ENCODE data around the gene SPC24.

The SPC24 gene

DNA sequence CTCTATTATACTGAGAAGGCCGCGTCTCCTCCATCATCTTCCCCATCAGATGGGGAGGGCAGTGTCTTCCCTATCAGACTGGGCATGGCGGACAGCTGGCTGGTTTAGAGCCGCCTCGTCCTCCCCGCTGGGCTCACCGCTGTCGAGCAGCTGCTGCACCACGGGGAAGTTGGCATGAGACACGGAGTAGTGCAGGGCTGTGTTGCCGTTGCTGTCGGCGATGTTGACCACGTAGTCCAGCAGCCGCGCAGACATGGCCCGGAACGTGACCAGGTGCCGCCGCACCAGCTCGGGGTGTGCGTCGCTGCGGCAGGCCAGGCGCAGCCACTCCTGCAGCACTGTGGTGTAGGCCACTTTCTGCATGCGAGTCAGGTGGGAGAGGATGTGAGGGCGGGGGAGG lies 18.8 kb upstream of the SPC24 start:
- H3K27me3 ChIP-seq (ENCODE audit: control insufficient read depth, insufficient read depth, low read length) = no peaks in the 10 kb centered on the region
- H3K4me1 ChIP-seq = no peaks in the 10 kb centered on the region
- H3K4me2 ChIP-seq (ENCODE audit: low read length) = no peak overlapping the region
- H2AFZ ChIP-seq = no peak overlapping the region
- no peaks in the 10 kb centered on the region for H3K9me3 ChIP-seq (ENCODE audit: control insufficient read depth, low read length)
- no peak overlapping the region for H3K9ac ChIP-seq
- no peak overlapping the region for H3K27ac ChIP-seq
- no peak for TF ChIP-seq CTCF (IDR thresholded peaks at IDR 0.05)
- no peaks in the 10 kb centered on the region for H3K36me3 ChIP-seq (ENCODE audit: control insufficient read depth, insufficient read depth, low read length)
- H3K79me2 ChIP-seq = no peaks in the 10 kb centered on the region
- no peak overlapping the region for H3K4me3 ChIP-seq (ENCODE audit: low read depth, low read length)

- H3K4me1 ChIP-seq = no peaks in the 10 kb centered on the region
- no peak overlapping the region for H3K27ac ChIP-seq
- no peak overlapping the region for H3K9ac ChIP-seq
- H3K27me3 ChIP-seq (ENCODE audit: control insufficient read depth, insufficient read depth, low read length) = no peaks in the 10 kb centered on the region
- no peak overlapping the region for H3K4me3 ChIP-seq (ENCODE audit: low read depth, low read length)
- H2AFZ ChIP-seq = no peak overlapping the region
- H3K79me2 ChIP-seq = no peaks in the 10 kb centered on the region
- no peaks in the 10 kb centered on the region for H3K36me3 ChIP-seq (ENCODE audit: control insufficient read depth, insufficient read depth, low read length)
- H3K9me3 ChIP-seq (ENCODE audit: control insufficient read depth, low read length) = no peaks in the 10 kb centered on the region
- no peak overlapping the region for H3K4me2 ChIP-seq (ENCODE audit: low read length)
- no peak for TF ChIP-seq CTCF (IDR thresholded peaks at IDR 0.05)
These were observed 18.1 kb upstream of the SPC24 start for GRCh38 chr19:11173516-11174155.

DNA sequence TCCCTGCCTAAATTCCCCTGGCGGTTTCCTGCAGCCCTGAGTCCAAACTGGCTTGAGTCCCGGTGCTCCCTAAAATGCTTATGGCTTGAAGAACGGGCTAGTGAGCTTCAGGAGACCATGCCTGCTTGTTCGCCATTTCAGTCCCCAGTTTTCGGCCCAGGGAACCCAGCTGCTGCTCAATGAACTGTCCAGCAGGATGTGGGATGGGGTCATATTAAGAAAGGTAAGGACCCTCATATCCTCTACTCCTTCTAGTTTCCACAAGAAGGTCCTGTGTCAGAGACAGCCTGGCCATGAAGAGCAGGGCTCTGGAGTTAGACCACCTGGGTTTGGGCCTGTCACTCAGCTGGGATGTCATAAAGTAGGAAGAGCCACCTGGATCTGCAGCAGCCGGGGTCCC lies 17.0 kb upstream of the SPC24 start:
- TF ChIP-seq CTCF (IDR thresholded peaks at IDR 0.05) = no peak
- H3K9me3 ChIP-seq (ENCODE audit: control insufficient read depth, low read length) = no peaks in the 10 kb centered on the region
- no peaks in the 10 kb centered on the region for H3K4me1 ChIP-seq
- H3K4me3 ChIP-seq (ENCODE audit: low read depth, low read length) = no peak overlapping the region
- H3K4me2 ChIP-seq (ENCODE audit: low read length) = no peak overlapping the region
- H3K27me3 ChIP-seq (ENCODE audit: control insufficient read depth, insufficient read depth, low read length) = no peaks in the 10 kb centered on the region
- no peak overlapping the region for H2AFZ ChIP-seq
- H3K36me3 ChIP-seq (ENCODE audit: control insufficient read depth, insufficient read depth, low read length) = no peaks in the 10 kb centered on the region
- no peak overlapping the region for H3K9ac ChIP-seq
- no peak overlapping the region for H3K27ac ChIP-seq
- no peaks in the 10 kb centered on the region for H3K79me2 ChIP-seq

DNA sequence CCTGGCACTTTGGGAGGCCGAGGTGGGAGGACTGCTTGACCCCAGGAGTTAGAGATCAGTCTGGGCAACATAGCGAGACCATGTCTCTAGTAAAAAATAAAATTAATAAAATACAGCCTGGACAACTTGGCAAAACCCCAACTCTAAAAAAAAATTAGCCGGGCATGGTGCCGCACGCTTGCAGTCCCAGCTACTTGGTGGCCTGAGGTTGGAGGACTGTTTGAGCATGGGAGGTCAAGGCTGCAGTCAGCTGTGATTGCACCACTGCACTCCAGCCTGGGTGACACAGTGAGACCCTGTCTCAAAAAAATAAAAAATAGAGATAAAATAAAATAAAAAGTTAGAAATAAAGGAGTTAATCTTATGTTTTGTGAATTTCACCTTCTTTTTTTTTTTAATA lies 15.6 kb upstream of the SPC24 start:
- H3K27me3 ChIP-seq (ENCODE audit: control insufficient read depth, insufficient read depth, low read length) = no peaks in the 10 kb centered on the region
- H3K9me3 ChIP-seq (ENCODE audit: control insufficient read depth, low read length) = no peaks in the 10 kb centered on the region
- no peak overlapping the region for H3K9ac ChIP-seq
- H2AFZ ChIP-seq = no peak overlapping the region
- no peaks in the 10 kb centered on the region for H3K79me2 ChIP-seq
- no peak overlapping the region for H3K27ac ChIP-seq
- no peaks in the 10 kb centered on the region for H3K4me1 ChIP-seq
- H3K4me2 ChIP-seq (ENCODE audit: low read length) = no peak overlapping the region
- H3K36me3 ChIP-seq (ENCODE audit: control insufficient read depth, insufficient read depth, low read length) = no peaks in the 10 kb centered on the region
- TF ChIP-seq CTCF (IDR thresholded peaks at IDR 0.05) = no peak
- no peak overlapping the region for H3K4me3 ChIP-seq (ENCODE audit: low read depth, low read length)

All from parathyroid adenoma (tissue), 2 donors.